GM21825 (cell line): Measurements from ENCODE around the gene SULT1C3.
"Not testable (repeated sequence)": the region's sequence is repeated elsewhere in the genome, so short reads cannot be mapped to it uniquely, and the experiment has no call there.

Source experiments
- ATAC-seq: cut with Tn5 transposase; IDR thresholded peaks from one replicate; pipeline ENCODE4 v1.9.1; 2021; ENCODE audit warnings: mild to moderate bottlenecking, moderate library complexity; ENCODE audit not compliant: unreplicated experiment

SULT1C3 gene

GRCh38 chr2:108243566-108243965 lies 3.8 kb downstream of the SULT1C3 start:
- ATAC-seq, result no peak

GRCh38 chr2:108244667-108245414 lies 5.1 kb downstream of the SULT1C3 start:
- no peak for ATAC-seq

- ATAC-seq, result no peak
Measured at GRCh38 chr2:108253106-108253505, 13.3 kb downstream of the SULT1C3 start.

GRCh38 chr2:108257757-108258331 lies 18.1 kb downstream of the SULT1C3 start:
- ATAC-seq, result no peak

GRCh38 chr2:108260773-108261172 lies 21.0 kb downstream of the SULT1C3 start:
- no peak for ATAC-seq

- ATAC-seq, result no peak
Measured at GRCh38 chr2:108262036-108262435, 22.3 kb downstream of the SULT1C3 start.

GRCh38 chr2:108263401-108263800 lies 23.6 kb downstream of the SULT1C3 start:
- no peak for ATAC-seq

GRCh38 chr2:108266218-108266617 lies 26.4 kb downstream of the SULT1C3 start:
- no peak for ATAC-seq

- ATAC-seq, result no peak
Measured at GRCh38 chr2:108267101-108267500, 27.3 kb downstream of the SULT1C3 start.

- ATAC-seq, result no peak
Measured at GRCh38 chr2:108268001-108268400, 28.2 kb downstream of the SULT1C3 start.

GRCh38 chr2:108270346-108270745 lies 30.6 kb downstream of the SULT1C3 start:
- no peak for ATAC-seq

- no peak for ATAC-seq
Measured at GRCh38 chr2:108270768-108271506, 31.2 kb downstream of the SULT1C3 start.

GRCh38 chr2:108271691-108272253 lies 32.0 kb downstream of the SULT1C3 start:
- no peak for ATAC-seq

- no peak for ATAC-seq
Measured at GRCh38 chr2:108278631-108279030, 38.9 kb downstream of the SULT1C3 start.

GRCh38 chr2:108279468-108279867 lies 39.7 kb downstream of the SULT1C3 start:
- no peak for ATAC-seq

GRCh38 chr2:108280466-108280865 lies 40.7 kb downstream of the SULT1C3 start:
- ATAC-seq, result no peak

GRCh38 chr2:108284566-108284965 lies 44.8 kb downstream of the SULT1C3 start:
- ATAC-seq, result not testable (repeated sequence)

- ATAC-seq, result no peak
Measured at GRCh38 chr2:108285616-108286015, 45.8 kb downstream of the SULT1C3 start.

- no peak for ATAC-seq
Measured at GRCh38 chr2:108287169-108287568, 47.4 kb downstream of the SULT1C3 start.

- ATAC-seq, result no peak
Measured at GRCh38 chr2:108288534-108289106, 48.9 kb downstream of the SULT1C3 start, which contains the start of gene SULT1C2. Gene SULT1C2 (plus strand): TSS chr2:108288895. CDS start chr2:108293668, 4,773 bp downstream.

- ATAC-seq, result no peak
Measured at GRCh38 chr2:108293850-108294249, 54.1 kb downstream of the SULT1C3 start.
